SK-N-SH (cell line): Measurements from ENCODE around the gene SV2C. TPM values are rescaled to one million over a fixed set of nuclear protein-coding genes. Genes with fewer than 3 reads are reported as not detected.
A peak's percentile ranks its signal among the peaks of the same experiment; 100 is the strongest.

Source experiments
- CTCF ChIA-PET: fragments of 300-600, 350-600 bp; formaldehyde crosslinking; extraction: SDS; loops from one replicate; lab custom pipeline; 2021; lab: Yijun Ruan, JAX
- POLR2A ChIA-PET: fragments of 350-600 bp; sonication (Branson Sonifier 250); formaldehyde crosslinking; extraction: SDS; loops from one replicate; lab custom pipeline; 2020; ENCODE audit warnings: antibody characterized with exemption, inconsistent platforms; lab: Yijun Ruan, JAX
- DNase-seq: peaks from one replicate; pipeline ENCODE4 v3.0.0; 2012
- H2AFZ ChIP-seq: fragments of 200-600 bp; sonication (generic); 2 replicates; pipeline ENCODE4 v1.8.1; 2016; ENCODE audit warnings: antibody characterized with exemption, mild to moderate bottlenecking, low read depth
- H3F3A ChIP-seq: fragments of 200-600 bp; sonication (generic); replicated peaks from 2 replicates; pipeline ENCODE3; 2016; ENCODE audit warnings: antibody characterized with exemption, mild to moderate bottlenecking; ENCODE audit not compliant: insufficient read depth
- H3K27ac ChIP-seq, 2 experiments: fragments of 200-500 bp in 1 of 2; fragments of 200-600 bp in 1 of 2; sonication (Bioruptor generic) in 1 of 2; sonication (generic), shearing (Covaris generic) in 1 of 2; 2 replicates each; pipeline versions ENCODE4 v1.5.1 to v1.6.1; 2014 to 2016; ENCODE audit warnings: low read depth in 2 of 2, inconsistent platforms in 1 of 2, low read length in 1 of 2, mild to moderate bottlenecking in 1 of 2, mixed read lengths in 1 of 2
- H3K27me3 ChIP-seq: fragments of 200-600 bp; sonication (generic), shearing (Covaris generic); 2 replicates; pipeline ENCODE4 v1.6.1; 2016; ENCODE audit warnings: mixed run types; ENCODE audit not compliant: insufficient read depth
- H3K36me3 ChIP-seq, 2 experiments: fragments of 200-500 bp in 1 of 2; fragments of 200-600 bp in 1 of 2; sonication (Bioruptor generic) in 1 of 2; sonication (generic) in 1 of 2; replicated peaks in 1 of 2; 2 replicates each; pipeline versions ENCODE3 to v1.5.1; 2014 to 2016; ENCODE audit warnings: low read length in 1 of 2, mild to moderate bottlenecking in 1 of 2; ENCODE audit not compliant: insufficient read depth in 2 of 2, control insufficient read depth in 1 of 2
- H3K4me1 ChIP-seq, 2 experiments: fragments of 200-500 bp in 1 of 2; fragments of 200-600 bp in 1 of 2; sonication (Bioruptor generic) in 1 of 2; sonication (generic), shearing (Covaris generic) in 1 of 2; 2 replicates each; pipeline versions ENCODE4 v1.5.1 to v1.6.1; 2014 to 2016; ENCODE audit warnings: low read depth in 1 of 2, low read length in 1 of 2, mixed run types in 1 of 2; ENCODE audit not compliant: insufficient read depth in 2 of 2, control insufficient read depth in 1 of 2
- H3K4me2 ChIP-seq: fragments of 200-600 bp; sonication (generic), shearing (Covaris generic); 2 replicates; pipeline ENCODE4 v1.6.1; 2017; ENCODE audit warnings: mixed run types
- H3K4me3 ChIP-seq, 2 experiments: fragments of 200-500 bp in 1 of 2; fragments of 200-600 bp in 1 of 2; sonication (Bioruptor generic) in 1 of 2; sonication (generic), shearing (Covaris generic) in 1 of 2; 2 replicates each; pipeline versions ENCODE4 v1.5.1 to v1.8.1; 2014 to 2016; ENCODE audit warnings: low read depth in 2 of 2, inconsistent platforms in 1 of 2, low read length in 1 of 2, mild to moderate bottlenecking in 1 of 2, mixed read lengths in 1 of 2, moderate library complexity in 1 of 2
- H3K79me2 ChIP-seq: fragments of 200-600 bp; sonication (generic); 2 replicates; pipeline ENCODE4 v1.8.1; 2017; ENCODE audit warnings: mild to moderate bottlenecking; ENCODE audit not compliant: insufficient read depth
- H3K9ac ChIP-seq: fragments of 200-600 bp; sonication (generic); 2 replicates; pipeline ENCODE4 v1.6.1; 2017; ENCODE audit warnings: mixed run types
- H3K9me2 ChIP-seq: fragments of 200-600 bp; sonication (generic); 2 replicates; pipeline ENCODE4 v1.6.1; 2017; ENCODE audit warnings: mixed run types
- H3K9me3 ChIP-seq: fragments of 200-600 bp; sonication (generic); 2 replicates; pipeline ENCODE4 v1.6.1; 2017; ENCODE audit warnings: mixed run types, mild to moderate bottlenecking, moderate library complexity
- H4K20me1 ChIP-seq: fragments of 200-600 bp; sonication (generic); 2 replicates; pipeline ENCODE4 v1.6.1; 2017; ENCODE audit warnings: mild to moderate bottlenecking, mixed run types; ENCODE audit not compliant: insufficient read depth
- FOSL2 ChIP-seq: IDR thresholded peaks from 2 replicates; pipeline ENCODE4 v1.4.0; 2012; ENCODE audit warnings: low read depth, mild to moderate bottlenecking, moderate library complexity, borderline replicate concordance
- GABPA ChIP-seq: IDR thresholded peaks from 2 replicates; pipeline ENCODE4 v1.4.0; 2012; ENCODE audit warnings: low read depth, mild to moderate bottlenecking
- NFIC ChIP-seq: IDR thresholded peaks from 2 replicates; pipeline ENCODE4 v1.4.0; 2012; ENCODE audit warnings: borderline replicate concordance
- TEAD4 ChIP-seq: IDR thresholded peaks from 2 replicates; pipeline ENCODE4 v1.4.0; 2012; ENCODE audit warnings: mild to moderate bottlenecking, borderline replicate concordance; ENCODE audit not compliant: insufficient read depth
- WGBS: methylation state at CpG from one replicate; pipeline ENCODE4 v1.1.6; 2017; ENCODE audit warnings: low lambda C conversion rate; 5-methylcytosine and 5-hydroxymethylcytosine counted together
- polyA plus RNA-seq, 3 experiments: library from polyadenylated mRNA; depleted of rRNA; stranded (reverse); fragments of >200 nt; gene quantifications; 2 replicates each; pipeline ENCODE4 v1.2.3, GENCODE V29; 2012
- TF ChIP-seq, protein P1 (sequence below): IDR thresholded peaks from 2 replicates; pipeline ENCODE4 v1.4.0; 2012; ENCODE audit warnings: low read depth
- TF ChIP-seq, protein P2 (sequence below): IDR thresholded peaks from 2 replicates; pipeline ENCODE4 v1.6.1; 2012; ENCODE audit warnings: mild to moderate bottlenecking, low read depth, low read length, moderate library complexity
- TF ChIP-seq, protein P3 (sequence below): IDR thresholded peaks from 2 replicates; pipeline ENCODE4 v1.4.0; 2012; ENCODE audit warnings: low read depth, borderline replicate concordance
- TF ChIP-seq, protein P4 (sequence below): IDR thresholded peaks from 2 replicates; pipeline ENCODE4; 2012

The SV2C gene
- polyA plus RNA-seq, 1 of the 3 experiments (the other 2 are of a cell fraction): 0.05 TPM

DNA sequence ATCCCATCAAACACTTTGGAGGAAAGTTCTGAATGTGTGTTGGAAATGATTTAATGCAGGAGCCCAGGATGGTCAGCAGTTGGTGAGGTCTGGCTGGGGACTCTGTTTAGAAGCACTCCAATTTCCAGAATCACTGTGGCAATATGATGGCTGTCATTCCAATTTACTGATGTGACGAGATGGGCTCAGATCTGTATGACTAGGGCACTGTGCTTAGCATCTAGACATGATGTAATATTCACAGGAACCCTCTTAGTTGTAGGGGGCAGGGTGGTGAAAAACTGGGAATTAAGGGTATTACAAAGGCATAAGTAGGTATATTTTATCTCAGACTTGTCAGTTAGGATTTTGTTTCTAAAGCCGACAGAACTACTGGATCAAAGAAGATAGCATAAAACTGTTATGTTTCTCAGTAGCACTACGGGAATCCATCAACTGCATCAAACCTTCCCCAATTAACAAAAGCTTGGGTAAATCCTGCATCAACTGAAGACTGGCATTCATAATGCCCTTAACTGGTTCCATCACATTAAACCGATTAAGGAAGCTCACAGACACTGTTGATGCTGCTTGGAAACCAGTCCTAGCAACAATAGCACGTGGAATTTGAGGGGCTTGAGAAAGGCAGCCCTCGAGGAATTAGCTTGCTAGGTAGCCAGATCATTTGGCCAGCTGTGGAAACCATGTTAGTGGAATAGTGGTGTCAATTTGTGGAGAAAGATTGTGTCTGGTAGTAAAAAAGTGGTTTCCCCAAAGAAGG, 86.1 kb downstream of the SV2C start:
- Histone ChIP-seq H3F3A (no peaks in the 10 kb centered on the region), H2AFZ (no peak overlapping the region), H3K4me1 (peaks cover 0 to 13% of the 10 kb centered on the region in 2 experiments; a peak in 1 of 4 replicates), H3K9me2 (no peaks in the 10 kb centered on the region), H4K20me1 (no peaks in the 10 kb centered on the region), H3K4me2 (no peak overlapping the region), H3K27me3 (no peaks in the 10 kb centered on the region), H3K9ac (no peak overlapping the region), H3K27ac (peak overlapping the region in 1 of 2 experiments; percentile 60; a peak in 2 of 4 replicates), H3K9me3 (no peaks in the 10 kb centered on the region), H3K36me3 (no peaks in the 10 kb centered on the region), H3K79me2 (no peaks in the 10 kb centered on the region), H3K4me3 (no peak overlapping the region)
- DNase-seq: peak; percentile 33
- TF ChIP-seq TEAD4 (no peak), FOSL2 (no peak), GABPA (no peak), NFIC (no peak)
- TF ChIP-seq, protein P1, sequence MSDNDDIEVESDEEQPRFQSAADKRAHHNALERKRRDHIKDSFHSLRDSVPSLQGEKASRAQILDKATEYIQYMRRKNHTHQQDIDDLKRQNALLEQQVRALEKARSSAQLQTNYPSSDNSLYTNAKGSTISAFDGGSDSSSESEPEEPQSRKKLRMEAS: no peak
- TF ChIP-seq, protein P2, sequence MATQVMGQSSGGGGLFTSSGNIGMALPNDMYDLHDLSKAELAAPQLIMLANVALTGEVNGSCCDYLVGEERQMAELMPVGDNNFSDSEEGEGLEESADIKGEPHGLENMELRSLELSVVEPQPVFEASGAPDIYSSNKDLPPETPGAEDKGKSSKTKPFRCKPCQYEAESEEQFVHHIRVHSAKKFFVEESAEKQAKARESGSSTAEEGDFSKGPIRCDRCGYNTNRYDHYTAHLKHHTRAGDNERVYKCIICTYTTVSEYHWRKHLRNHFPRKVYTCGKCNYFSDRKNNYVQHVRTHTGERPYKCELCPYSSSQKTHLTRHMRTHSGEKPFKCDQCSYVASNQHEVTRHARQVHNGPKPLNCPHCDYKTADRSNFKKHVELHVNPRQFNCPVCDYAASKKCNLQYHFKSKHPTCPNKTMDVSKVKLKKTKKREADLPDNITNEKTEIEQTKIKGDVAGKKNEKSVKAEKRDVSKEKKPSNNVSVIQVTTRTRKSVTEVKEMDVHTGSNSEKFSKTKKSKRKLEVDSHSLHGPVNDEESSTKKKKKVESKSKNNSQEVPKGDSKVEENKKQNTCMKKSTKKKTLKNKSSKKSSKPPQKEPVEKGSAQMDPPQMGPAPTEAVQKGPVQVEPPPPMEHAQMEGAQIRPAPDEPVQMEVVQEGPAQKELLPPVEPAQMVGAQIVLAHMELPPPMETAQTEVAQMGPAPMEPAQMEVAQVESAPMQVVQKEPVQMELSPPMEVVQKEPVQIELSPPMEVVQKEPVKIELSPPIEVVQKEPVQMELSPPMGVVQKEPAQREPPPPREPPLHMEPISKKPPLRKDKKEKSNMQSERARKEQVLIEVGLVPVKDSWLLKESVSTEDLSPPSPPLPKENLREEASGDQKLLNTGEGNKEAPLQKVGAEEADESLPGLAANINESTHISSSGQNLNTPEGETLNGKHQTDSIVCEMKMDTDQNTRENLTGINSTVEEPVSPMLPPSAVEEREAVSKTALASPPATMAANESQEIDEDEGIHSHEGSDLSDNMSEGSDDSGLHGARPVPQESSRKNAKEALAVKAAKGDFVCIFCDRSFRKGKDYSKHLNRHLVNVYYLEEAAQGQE: no peak
- TF ChIP-seq, protein P3, sequence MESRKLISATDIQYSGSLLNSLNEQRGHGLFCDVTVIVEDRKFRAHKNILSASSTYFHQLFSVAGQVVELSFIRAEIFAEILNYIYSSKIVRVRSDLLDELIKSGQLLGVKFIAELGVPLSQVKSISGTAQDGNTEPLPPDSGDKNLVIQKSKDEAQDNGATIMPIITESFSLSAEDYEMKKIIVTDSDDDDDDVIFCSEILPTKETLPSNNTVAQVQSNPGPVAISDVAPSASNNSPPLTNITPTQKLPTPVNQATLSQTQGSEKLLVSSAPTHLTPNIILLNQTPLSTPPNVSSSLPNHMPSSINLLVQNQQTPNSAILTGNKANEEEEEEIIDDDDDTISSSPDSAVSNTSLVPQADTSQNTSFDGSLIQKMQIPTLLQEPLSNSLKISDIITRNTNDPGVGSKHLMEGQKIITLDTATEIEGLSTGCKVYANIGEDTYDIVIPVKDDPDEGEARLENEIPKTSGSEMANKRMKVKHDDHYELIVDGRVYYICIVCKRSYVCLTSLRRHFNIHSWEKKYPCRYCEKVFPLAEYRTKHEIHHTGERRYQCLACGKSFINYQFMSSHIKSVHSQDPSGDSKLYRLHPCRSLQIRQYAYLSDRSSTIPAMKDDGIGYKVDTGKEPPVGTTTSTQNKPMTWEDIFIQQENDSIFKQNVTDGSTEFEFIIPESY: no peak
- TF ChIP-seq, protein P4, sequence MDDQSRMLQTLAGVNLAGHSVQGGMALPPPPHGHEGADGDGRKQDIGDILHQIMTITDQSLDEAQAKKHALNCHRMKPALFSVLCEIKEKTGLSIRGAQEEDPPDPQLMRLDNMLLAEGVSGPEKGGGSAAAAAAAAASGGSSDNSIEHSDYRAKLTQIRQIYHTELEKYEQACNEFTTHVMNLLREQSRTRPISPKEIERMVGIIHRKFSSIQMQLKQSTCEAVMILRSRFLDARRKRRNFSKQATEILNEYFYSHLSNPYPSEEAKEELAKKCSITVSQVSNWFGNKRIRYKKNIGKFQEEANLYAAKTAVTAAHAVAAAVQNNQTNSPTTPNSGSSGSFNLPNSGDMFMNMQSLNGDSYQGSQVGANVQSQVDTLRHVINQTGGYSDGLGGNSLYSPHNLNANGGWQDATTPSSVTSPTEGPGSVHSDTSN: no peak
- POLR2A ChIA-PET: no interaction called here
- 32% methylated on average over 6 of the region's 6 CpGs for WGBS
- CTCF ChIA-PET: interaction anchor here (1.1 kb wide), 1 partner anchor 36 kb away, joined by 5 read pairs; no protein-coding TSS in a partner anchor
